Astrocyte of the spinal cord (primary cell): ENCODE measurements around the gene RILPL1.

Experiments used
- DNase-seq: peaks from one replicate; pipeline ENCODE4 v3.0.0; 2011; ENCODE audit warnings: low read depth, low spot score
- H3K4me3 ChIP-seq: 2 replicates; pipeline ENCODE4 v1.5.1; 2011; ENCODE audit warnings: low read depth, mild to moderate bottlenecking, low read length, moderate library complexity
- CTCF ChIP-seq: IDR thresholded peaks from 2 replicates; pipeline ENCODE4 v1.5.1; 2012; ENCODE audit warnings: low read depth, mild to moderate bottlenecking, low read length, inconsistent platforms
- in situ Hi-C: cut with HindIII; loops from 2 replicates; pipeline ENCODE4 v1.10.0; 2017; ENCODE audit warnings: low sequenced_read_pairs

RILPL1 gene

GRCh38 chr12:123529686-123530085 is 3.8 kb downstream of the RILPL1 start:
- DNase-seq: no peak
- H3K4me3 ChIP-seq: no peak overlapping the region
- TF ChIP-seq CTCF: no peak
- in situ Hi-C loops: no loop called here

DNA sequence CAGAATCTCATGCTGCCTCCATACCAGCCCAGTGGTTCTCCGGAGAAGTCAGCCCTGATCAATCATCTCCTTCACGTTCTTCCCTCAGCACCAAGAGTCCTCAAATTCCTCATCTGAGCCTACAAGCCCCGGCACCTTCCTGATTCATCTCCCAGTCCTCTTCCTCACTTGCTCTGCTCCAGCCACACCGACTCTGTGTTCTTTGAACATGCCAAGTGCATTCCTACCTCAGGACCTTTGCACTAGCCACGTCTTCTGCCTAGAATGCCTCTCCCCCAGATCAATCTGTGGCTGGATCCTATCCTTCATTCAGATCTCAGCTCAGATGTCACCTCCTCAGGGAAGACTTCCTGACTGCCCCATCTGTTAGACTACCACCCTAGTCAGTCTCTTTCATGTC is 4.7 kb downstream of the RILPL1 start:
- DNase-seq: no peak
- TF ChIP-seq CTCF: no peak
- H3K4me3 ChIP-seq: no peak overlapping the region
- in situ Hi-C loops: no loop called here

DNA sequence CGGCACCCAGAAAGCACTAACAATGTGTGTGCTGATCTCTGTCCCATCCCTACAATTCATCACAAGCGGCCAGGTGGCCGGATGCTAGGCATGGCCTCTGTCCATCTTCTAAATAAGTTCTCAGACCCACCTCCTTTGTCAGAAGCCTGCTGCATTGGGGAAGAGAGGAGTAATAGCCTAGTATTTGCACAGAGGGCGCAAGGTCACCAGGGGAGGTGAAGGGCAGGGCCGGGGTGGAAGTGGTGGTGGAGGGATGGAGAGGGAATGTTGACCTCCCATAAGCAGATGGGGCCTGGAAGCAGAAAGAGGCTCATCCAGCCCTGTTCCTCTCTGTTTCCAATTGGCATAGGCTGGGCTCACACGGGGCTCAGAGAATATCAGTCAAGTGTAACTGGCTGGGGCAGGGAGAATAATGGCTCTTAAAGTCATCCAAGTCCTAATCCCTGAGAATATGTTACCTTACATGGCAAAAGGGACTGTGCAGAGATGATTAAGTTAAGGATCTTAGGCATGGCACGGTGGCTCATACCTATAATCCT is 6.9 kb downstream of the RILPL1 start:
- in situ Hi-C loops: no loop called here
- DNase-seq: no peak
- no peak overlapping the region for H3K4me3 ChIP-seq
- TF ChIP-seq CTCF: no peak

DNA sequence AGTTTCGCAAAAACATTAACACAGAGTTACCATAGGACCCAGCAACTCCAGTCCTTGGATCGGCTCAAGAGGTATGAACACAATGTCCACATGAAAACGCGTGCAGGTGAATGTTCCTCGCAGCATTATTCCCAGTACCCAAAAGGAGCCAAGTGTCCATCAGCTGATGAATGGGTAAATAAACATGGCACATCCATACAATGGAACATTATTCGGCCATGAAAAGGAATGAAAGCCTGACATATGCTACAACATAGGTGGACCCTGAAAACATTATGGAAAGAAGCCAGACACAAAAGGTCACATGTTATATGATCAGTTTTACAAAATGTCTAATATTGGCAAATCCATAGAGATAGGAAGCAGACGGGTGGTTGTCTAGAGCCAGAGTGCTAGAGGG is 9.1 kb downstream of the RILPL1 start:
- no peak for TF ChIP-seq CTCF
- no peak for DNase-seq
- in situ Hi-C loops: no loop called here
- no peak overlapping the region for H3K4me3 ChIP-seq

DNA sequence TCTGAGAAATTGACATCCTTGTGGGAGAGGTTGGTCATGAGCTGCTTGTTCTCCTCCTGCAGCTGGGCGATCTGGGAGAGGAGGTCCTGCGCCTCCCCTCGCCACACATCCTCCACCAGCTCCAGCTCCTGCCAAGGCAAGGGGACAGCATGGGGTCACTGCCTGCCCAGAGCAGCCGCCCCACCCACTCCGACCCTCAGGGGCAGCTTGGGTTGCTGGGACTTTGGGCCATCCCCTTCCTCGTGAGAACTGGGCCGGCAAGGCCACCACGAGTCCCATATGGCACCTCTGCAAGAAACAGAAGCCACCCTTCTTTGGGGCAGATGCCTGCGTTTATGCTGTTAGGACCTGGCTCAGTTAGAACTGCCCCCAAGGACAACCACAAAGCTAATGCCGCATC is 10.0 kb downstream of the RILPL1 start:
- no peak overlapping the region for H3K4me3 ChIP-seq
- DNase-seq: no peak
- TF ChIP-seq CTCF: no peak
- in situ Hi-C loops: no loop called here

GRCh38 chr12:123522164-123522563 is 11.4 kb downstream of the RILPL1 start:
- no peak overlapping the region for H3K4me3 ChIP-seq
- DNase-seq: no peak
- no peak for TF ChIP-seq CTCF

More at GRCh38 chr12:123522164-123522563, 11.4 kb downstream of the RILPL1 start:
- in situ Hi-C loops: no loop called here
